HG03460 (cell line): ENCODE data around the gene S1PR1.

Experiments
- ATAC-seq: cut with Tn5 transposase; IDR thresholded peaks from one replicate; pipeline ENCODE4 v1.9.1; 2021; ENCODE audit not compliant: unreplicated experiment

Gene S1PR1

DNA sequence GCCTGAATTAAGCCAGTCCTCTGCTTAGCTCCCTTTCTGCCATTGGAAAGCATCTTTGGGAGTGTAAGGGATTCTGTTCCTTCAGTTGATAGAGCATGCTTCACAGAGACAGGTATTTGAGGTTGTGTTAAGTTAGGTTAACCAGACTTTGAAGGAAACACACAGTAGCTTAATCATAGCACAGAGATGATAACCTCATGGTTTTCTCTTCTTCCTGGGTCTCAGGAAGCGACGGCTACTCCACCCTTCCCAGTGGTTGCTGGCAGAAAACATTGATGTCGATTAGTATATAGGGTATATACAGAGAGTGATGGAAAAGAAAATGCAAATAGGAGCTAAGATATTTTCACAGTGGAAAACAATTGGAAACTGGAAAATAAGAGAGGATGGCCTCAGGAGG, 42.0 kb downstream of the S1PR1 start:
- ATAC-seq, result no peak

DNA sequence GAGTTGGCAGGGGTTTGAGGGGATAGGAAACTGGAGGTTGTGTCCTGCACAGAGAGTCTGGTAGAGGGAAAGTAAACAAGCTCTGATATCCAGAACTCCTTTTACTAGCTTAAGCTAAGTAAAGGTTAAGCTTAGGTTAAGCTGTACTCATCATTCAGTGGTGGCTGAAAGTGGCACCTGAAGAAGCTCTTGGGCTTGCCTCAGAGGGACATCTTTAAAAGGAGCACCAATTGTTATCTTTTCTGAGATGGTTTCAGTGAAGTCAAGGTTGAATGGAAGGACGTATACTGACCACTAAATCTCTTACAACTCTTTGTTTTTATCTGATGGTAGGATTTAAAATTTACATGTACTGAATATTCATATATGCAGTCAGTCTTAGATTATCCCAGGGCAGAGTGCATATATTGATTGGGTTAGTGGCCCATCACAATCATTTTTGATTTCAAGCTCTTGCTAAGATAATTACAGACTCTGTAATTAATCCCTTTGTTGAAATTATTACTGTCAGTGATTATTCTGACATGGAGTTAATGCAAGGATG, 43.3 kb downstream of the S1PR1 start:
- no peak for ATAC-seq

DNA sequence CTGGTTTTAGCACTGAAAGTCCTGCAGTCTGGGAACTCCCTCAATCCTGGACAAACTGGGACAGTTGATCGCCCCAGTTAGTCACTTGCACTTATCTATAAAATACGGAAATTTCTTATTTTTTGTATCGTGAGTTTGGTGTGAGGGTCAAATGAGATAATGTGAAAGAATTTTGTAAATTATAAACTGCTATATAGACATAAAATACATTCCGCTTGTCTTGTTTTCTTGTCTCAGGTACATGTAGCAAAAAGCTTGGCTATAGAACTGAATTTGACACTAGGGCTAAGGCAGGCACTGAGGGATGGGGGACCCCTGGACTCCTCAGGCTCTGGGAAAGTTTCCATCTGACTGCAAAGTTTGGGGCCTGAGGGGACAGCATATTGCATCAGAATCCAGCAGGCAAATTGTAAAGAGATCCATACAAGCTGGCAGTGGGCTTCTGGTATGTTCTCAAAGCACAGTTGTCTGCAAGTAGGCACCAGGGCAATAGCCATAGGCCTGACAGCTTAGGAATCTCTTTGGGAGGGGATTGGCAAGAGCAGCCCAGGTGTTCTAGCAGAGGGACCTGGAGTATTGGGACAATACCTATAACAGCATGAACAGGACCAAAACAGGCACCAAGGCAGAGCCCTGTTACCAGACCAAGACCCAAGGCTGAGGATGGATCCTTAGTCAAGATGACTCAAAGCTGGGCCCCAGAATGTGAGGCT, 44.3 kb downstream of the S1PR1 start:
- ATAC-seq, result no peak

DNA sequence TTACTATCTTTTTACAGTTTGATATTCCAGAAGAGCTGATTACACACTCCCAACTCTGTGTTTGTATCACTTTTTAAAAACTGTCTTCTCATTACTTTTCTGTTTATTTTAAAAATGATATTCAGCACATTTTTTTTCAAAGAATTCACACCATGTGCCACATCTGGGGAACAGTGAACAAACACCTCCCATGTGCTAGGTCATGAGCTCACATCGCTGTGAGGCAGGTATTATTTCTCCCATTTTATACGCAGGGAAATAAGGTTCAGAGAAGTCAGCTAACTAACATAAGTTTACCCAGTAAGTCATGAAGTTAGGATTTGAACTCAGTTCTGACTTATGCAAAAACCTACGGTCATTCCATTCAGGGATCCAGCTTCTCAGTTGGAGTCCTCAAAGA, 44.9 kb downstream of the S1PR1 start:
- no peak for ATAC-seq

DNA sequence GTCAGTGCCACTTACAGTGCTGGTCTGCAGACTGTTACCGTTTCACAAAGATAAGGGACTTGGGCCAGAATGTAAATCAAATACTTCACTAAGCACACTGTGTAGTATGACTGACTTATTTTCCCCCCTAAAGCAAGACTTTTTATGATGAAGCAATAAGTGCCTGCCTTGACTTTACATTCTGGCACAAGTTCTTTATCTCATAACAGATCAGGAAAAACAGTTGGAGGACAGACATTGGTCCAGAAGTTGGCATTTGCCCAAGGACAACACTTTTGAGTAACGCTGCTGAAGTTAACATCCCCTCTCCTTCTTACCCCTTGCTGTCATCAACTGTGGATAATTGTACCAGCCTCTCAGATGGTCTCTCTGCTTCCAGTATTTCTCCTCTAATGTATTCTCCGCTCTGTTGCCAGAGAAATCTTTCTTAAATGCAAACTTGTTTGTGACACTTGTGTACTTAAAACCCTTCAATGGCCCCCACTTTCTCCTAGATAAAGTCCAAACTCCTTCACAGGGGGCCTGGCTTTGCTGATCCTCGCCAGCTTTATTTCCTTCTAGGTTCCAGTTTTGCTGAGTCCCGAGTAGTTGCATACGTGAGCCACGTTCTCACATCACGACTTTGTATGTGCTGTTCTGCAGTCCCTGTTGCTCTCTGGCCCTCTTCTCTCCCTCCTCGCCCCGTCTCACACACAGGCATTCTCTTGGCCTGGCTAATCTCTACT, 45.7 kb downstream of the S1PR1 start:
- ATAC-seq, result no peak

DNA sequence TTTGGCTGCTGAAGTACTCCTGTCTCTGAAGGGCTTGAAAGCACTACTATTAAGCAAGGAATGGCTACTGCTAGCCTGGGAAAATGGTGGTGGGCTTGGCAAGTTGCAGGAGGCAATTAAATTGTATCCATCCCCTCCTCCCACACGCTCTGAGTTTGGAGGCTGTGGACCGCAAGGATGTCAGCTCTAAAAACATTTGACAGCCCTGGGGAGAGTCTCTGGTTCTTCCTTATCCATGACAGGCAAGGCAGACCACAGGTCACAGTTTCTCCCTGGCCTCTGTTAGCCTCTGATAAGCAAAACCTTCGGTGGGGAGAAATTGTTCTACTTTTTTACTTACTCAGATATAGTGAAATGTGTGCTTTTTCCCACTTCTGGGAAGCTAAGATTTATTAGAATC, 46.6 kb downstream of the S1PR1 start:
- ATAC-seq, result no peak

DNA sequence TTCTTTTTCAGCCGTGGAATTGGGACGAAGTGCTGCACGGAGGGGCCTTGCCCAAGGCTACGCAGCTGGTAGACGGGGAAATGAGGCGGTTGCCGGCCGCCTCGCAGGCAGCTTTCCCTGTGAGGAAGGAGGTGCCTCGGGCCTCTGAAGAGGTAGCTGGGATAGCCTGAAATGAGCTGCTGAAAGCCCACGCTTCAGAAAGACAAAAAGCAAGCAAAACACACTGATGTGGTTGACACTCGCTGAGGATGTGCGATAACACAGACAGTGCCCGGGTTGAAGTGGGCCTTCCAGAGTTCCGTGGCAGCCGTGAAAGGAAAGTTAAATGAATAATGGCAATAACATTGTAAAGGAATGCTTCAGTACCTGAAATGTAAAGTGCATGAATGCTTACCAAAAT, 47.2 kb downstream of the S1PR1 start:
- ATAC-seq, result no peak

DNA sequence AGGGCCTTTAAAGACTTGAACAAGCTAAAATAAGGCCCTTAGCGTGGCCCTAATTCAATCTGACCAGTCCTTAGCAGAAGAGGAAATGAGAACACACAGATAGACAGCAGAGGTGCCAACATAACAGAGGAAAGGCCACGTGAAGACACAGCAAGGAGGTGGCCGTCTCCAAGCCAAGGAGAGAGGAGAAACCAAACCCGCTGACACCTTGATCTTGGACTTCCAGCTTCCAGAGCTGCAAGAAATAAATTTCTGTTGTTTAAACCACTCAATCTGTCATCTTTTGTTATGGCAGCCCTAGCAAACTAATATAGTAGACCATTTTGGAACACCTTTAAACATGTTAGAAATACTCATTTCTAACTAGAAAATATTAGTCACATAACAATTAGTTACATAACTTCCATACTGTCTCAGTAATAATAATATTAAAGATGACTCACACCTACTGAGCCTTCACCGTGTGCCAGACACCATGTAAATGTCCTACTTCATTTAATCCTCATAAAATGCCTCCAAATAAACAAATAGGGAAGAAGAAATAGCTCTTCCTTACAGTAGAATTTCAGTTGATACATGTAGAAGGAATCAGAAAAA, 47.9 kb downstream of the S1PR1 start:
- no peak for ATAC-seq

DNA sequence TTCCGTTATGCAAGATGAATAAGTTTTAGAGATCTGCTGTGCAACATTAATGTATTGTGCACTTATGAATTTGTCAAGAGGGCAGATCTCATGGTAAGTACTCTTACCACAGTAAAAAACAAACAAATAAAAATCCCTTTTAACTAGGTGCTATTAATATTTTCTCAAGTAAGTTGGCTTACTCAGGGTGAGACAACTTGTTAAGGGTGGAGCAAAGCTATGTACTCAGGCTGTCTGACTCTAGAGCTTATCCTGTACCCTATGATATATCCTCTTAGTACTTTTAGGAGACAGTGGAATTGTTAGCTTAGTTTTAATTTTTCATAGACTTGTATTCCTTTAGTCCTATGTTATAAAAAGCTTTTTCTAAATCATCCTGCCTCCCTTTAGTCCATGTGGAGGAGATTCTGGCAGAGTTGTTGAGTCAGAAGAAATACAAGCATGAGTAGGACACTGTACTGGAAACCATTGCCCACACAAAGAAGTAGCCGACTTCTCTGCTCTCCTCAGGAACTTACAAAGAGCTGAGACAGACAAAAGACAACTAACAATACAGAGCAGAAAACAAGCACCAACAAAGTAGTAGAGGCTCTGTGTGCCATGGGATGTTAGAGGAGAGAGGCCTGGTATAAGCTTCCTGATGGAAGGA, 49.2 kb downstream of the S1PR1 start:
- ATAC-seq, result no peak

DNA sequence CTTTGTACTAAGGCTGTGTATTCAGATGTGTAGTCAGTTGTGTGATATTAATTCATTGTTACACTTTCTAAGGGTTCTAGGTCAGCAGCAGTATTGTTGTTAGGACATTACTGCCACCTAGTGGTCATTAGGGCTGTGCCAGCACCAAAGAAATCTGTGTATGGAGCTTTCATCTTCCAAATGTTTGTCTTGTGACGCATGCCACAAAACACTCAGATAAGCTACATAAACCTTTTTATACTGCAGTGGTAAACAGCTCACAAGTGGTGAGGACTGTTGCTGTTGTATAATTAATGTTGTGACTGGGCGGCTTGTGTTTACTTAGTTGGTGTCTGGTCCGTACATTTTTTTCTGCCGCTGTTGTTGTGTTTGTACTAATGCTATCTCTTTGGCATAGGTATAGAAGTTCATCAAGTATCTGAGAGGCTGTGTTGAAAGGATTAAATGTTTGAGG, 51.7 kb downstream of the S1PR1 start:
- no peak for ATAC-seq

DNA sequence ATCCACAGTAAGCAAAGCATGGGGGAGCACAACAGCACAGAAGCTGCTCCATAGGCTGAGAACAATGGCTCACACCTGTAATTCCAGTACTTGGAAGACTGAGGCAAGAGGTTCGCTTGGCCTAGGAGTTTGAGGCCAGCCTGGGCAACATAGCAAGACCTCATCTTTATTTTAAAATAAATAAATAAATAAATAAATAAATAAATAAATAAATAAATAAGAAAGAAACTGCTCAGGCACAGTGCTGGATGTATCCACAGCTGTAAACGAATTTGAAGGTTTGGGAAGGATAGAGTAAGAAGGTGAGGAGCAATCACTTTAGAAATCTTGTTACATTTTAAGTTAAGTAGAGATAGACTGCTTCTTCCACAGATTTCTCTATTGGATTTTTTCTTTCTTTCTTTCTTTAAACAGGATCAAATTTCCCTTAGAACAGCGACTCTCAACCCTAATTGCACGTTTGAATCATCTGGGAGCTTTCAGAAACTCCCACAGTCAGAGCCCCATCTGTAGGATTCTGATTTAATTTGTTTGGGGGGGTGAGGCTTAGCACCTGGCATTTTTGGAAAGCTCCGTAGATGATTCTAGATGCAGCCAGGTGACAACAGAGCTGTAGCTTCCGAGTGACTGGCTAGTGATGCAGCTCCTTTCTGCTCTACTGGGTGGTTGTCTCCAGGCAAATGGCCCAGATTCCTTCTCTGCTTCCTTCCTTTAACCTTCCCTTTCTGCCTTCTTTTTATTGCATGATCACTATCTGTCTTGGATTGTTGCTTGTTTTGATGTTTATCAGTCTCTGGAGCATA, 53.5 kb downstream of the S1PR1 start:
- ATAC-seq, result no peak
